SK-N-MC (cell line): ENCODE measurements around the gene HIC1.

Experiments used
- EZH2 ChIP-seq: fragments of 200-600 bp; sonication (generic); IDR thresholded peaks from one replicate; pipeline ENCODE4 v1.6.1; 2017; ENCODE audit warnings: antibody characterized with exemption
- FOXP2 ChIP-seq: optimal IDR thresholded peaks from 2 replicates; pipeline ENCODE3; 2011; ENCODE audit warnings: mild to moderate bottlenecking, moderate library complexity; ENCODE audit not compliant: insufficient read depth; ENCODE audit errors: extremely low read length, control extremely low read depth
- POLR2AphosphoS5 ChIP-seq: IDR thresholded peaks from 2 replicates; pipeline ENCODE4 v1.6.1; 2012; ENCODE audit warnings: mild to moderate bottlenecking, low read depth, low read length, borderline replicate concordance

DNA sequence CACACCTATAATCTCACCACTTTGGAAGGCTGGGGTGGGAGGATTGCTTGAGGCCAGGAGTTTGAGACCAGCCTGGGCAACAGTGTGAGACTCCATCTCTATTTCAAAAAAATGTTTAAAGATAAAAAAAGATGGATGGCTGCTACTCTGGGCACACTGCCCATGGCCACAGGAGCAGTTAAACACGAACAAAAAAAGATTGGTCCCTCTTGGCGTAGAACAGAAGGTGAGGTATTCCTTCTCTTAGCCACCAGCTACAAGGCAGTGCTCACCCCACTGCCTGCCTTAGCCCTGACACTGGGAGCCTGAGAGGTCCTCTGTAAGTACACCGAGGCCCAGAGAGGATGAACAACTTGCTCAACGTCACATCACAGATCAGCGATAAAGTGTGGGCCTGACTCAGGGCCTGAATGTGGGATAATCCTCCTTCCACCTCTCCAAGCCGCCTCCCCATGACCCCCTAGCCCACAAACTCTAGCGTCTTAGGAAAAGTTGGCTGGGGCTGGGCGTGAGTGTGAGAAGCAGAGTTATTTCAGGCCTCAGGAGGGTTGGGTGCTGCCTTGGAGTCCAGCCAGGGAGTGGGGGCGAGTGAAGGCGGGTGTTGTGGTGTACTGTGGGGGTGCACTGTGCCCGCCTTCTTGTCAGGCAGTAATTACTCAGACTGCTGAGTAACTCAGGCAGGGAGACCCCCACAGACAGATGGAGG, 27.2 kb upstream of the HIC1 start:
- TF ChIP-seq POLR2AphosphoS5, result no peak
- no peak for TF ChIP-seq EZH2
- no peak for TF ChIP-seq FOXP2
